PC-9 (cell line): Measurements from ENCODE around the gene XYLB. TPM values are rescaled to one million over a fixed set of nuclear protein-coding genes. Genes with fewer than 3 reads are reported as not detected.

Experiments used
- BruUV-seq: library from RNA; stranded (reverse); fragments of 400-500 nt; replicated peaks from 2 replicates; lab custom pipeline; 2021; lab: Mats Ljungman, UMichigan
- CTCF ChIA-PET: fragments of 300-600 bp; sonication (Branson Sonifier 250); formaldehyde crosslinking; loops from one replicate; lab custom pipeline; 2022; ENCODE audit warnings: antibody characterized with exemption; lab: Charles Lee
- POLR2A ChIA-PET: fragments of 300-600 bp; sonication (Branson Sonifier 250); formaldehyde crosslinking; loops from one replicate; lab custom pipeline; 2022; ENCODE audit warnings: antibody characterized with exemption; ENCODE audit not compliant: unreplicated experiment; lab: Charles Lee
- DNase-seq, 2 experiments: peaks; one replicate each; pipeline versions ENCODE4 v3.0.0 to v3.0.0-alpha.2; 2015 to 2022; ENCODE audit warnings: mixed read lengths in 1 of 2
- H2AFZ ChIP-seq: fragments of 200-600 bp; sonication (generic); 2 replicates; pipeline ENCODE4 v1.8.1; 2017; ENCODE audit warnings: antibody characterized with exemption
- H3F3A ChIP-seq: fragments of 200-600 bp; sonication (generic); 2 replicates; pipeline ENCODE4 v1.8.1; 2017; ENCODE audit warnings: antibody characterized with exemption, mild to moderate bottlenecking, low read depth; ENCODE audit not compliant: insufficient read depth
- H3K27ac ChIP-seq: fragments of 200-600 bp; sonication (generic); 2 replicates; pipeline ENCODE4 v1.6.1; 2016; ENCODE audit warnings: mixed run types
- H3K27me3 ChIP-seq: fragments of 200-600 bp; sonication (generic); 2 replicates; pipeline ENCODE4 v1.6.1; 2016; ENCODE audit warnings: low read depth, mixed run types; ENCODE audit not compliant: insufficient read depth
- H3K36me3 ChIP-seq: fragments of 200-600 bp; sonication (generic); 2 replicates; pipeline ENCODE4 v1.6.1; 2016; ENCODE audit warnings: low read depth, mixed run types
- H3K4me1 ChIP-seq: fragments of 200-600 bp; sonication (generic); replicated peaks from 2 replicates; pipeline ENCODE4 v1.6.1; 2016; ENCODE audit warnings: mixed run types; ENCODE audit not compliant: insufficient read depth
- H3K4me2 ChIP-seq: fragments of 200-600 bp; sonication (generic); 2 replicates; pipeline ENCODE4 v1.6.1; 2017; ENCODE audit warnings: mixed run types
- H3K4me3 ChIP-seq: fragments of 200-600 bp; sonication (generic); 2 replicates; pipeline ENCODE4 v1.6.1; 2016; ENCODE audit warnings: mixed run types
- H3K79me2 ChIP-seq: fragments of 200-600 bp; sonication (generic); 2 replicates; pipeline ENCODE4 v1.6.1; 2017; ENCODE audit warnings: low read depth, mixed run types
- H3K9me2 ChIP-seq: fragments of 200-600 bp; sonication (generic); 2 replicates; pipeline ENCODE4 v1.8.1; 2017; ENCODE audit warnings: mild to moderate bottlenecking; ENCODE audit not compliant: insufficient read depth
- H3K9me3 ChIP-seq: fragments of 200-600 bp; sonication (generic); 2 replicates; pipeline ENCODE4 v1.8.1; 2016; ENCODE audit warnings: low read depth; ENCODE audit not compliant: insufficient read depth
- H4K20me1 ChIP-seq: fragments of 200-600 bp; sonication (generic); 2 replicates; pipeline ENCODE4 v1.8.1; 2017; ENCODE audit not compliant: insufficient read depth
- CTCF ChIP-seq: fragments of 200-600 bp; sonication (generic); conservative IDR thresholded peaks from 2 replicates; pipeline ENCODE4 v1.6.1; 2017; ENCODE audit warnings: mixed run types, antibody characterized with exemption, mild to moderate bottlenecking, moderate library complexity
- EZH2 ChIP-seq: fragments of 200-600 bp; sonication (generic); IDR thresholded peaks from 2 replicates; pipeline ENCODE4 v1.8.0; 2017; ENCODE audit warnings: antibody characterized with exemption, low read depth
- intact Hi-C: fragments of 100-400 bp; cut with micrococcal nuclease; formaldehyde crosslinking; loops from one replicate; pipeline ENCODE4 v1.10.0; 2022; ENCODE audit not compliant: unreplicated experiment
- total RNA-seq: library from RNA; stranded (reverse); gene quantifications from 2 replicates; pipeline ENCODE4 v1.2.3, GENCODE V29; 2021

XYLB gene
- total RNA-seq, 1 experiment from 2014 or later, result 2.4 TPM

- H2AFZ ChIP-seq, result no peak overlapping the region
- ChIA-PET CTCF (interaction anchor here (0.7 kb wide), 1 partner anchor 239 kb away, joined by 12 read pairs; no protein-coding TSS in a partner anchor), POLR2A (no interaction called here)
- no peaks in the 10 kb centered on the region for H3K9me2 ChIP-seq
- H3K4me2 ChIP-seq, result no peak overlapping the region
- no peaks in the 10 kb centered on the region for H3K36me3 ChIP-seq
- no peak overlapping the region for H3K27ac ChIP-seq
- H3K9me3 ChIP-seq, result no peaks in the 10 kb centered on the region
- intact Hi-C loops, result no loop called here
- TF ChIP-seq EZH2, result no peak
- no peak for TF ChIP-seq CTCF
- DNase-seq, result no peak
- no peaks in the 10 kb centered on the region for H3K79me2 ChIP-seq
- H3F3A ChIP-seq, result no peaks in the 10 kb centered on the region
- BruUV-seq, result no TSS peak
- H3K4me1 ChIP-seq, result no peaks in the 10 kb centered on the region
- H3K27me3 ChIP-seq, result no peaks in the 10 kb centered on the region
- H3K4me3 ChIP-seq, result no peak overlapping the region
- H4K20me1 ChIP-seq, result no peaks in the 10 kb centered on the region; the same call in 1 of the 2 replicates
Observed at GRCh38 chr3:38359038-38359437, 12.5 kb downstream of the XYLB start.

GRCh38 chr3:38360345-38360744 is 13.8 kb downstream of the XYLB start:
- Histone ChIP-seq H3K79me2 (no peaks in the 10 kb centered on the region), H3K4me3 (no peak overlapping the region), H3K4me2 (no peak overlapping the region), H3K27ac (no peak overlapping the region), H3K27me3 (no peaks in the 10 kb centered on the region), H3K36me3 (no peaks in the 10 kb centered on the region), H2AFZ (no peak overlapping the region), H4K20me1 (no peaks in the 10 kb centered on the region; the same call in 1 of the 2 replicates), H3F3A (no peaks in the 10 kb centered on the region), H3K9me2 (no peaks in the 10 kb centered on the region), H3K9me3 (no peaks in the 10 kb centered on the region), H3K4me1 (no peaks in the 10 kb centered on the region)
- CTCF ChIA-PET, result no interaction called here
- intact Hi-C loops, result no loop called here
- POLR2A ChIA-PET, result no interaction called here
- no peak for TF ChIP-seq CTCF
- TF ChIP-seq EZH2, result no peak
- BruUV-seq, result no TSS peak
- no peak for DNase-seq

GRCh38 chr3:38361496-38361895 is 14.9 kb downstream of the XYLB start:
- no peak for DNase-seq
- Histone ChIP-seq H4K20me1 (no peaks in the 10 kb centered on the region; the same call in 1 of the 2 replicates), H3K36me3 (no peaks in the 10 kb centered on the region), H3K27ac (no peak overlapping the region), H3K27me3 (no peaks in the 10 kb centered on the region), H3K4me3 (no peak overlapping the region), H3K9me2 (no peaks in the 10 kb centered on the region), H3K4me1 (no peaks in the 10 kb centered on the region), H3F3A (no peaks in the 10 kb centered on the region), H3K4me2 (no peak overlapping the region), H3K9me3 (no peaks in the 10 kb centered on the region), H2AFZ (no peak overlapping the region), H3K79me2 (no peaks in the 10 kb centered on the region)
- ChIA-PET CTCF (no interaction called here), POLR2A (no interaction called here)
- TF ChIP-seq EZH2, result no peak
- TF ChIP-seq CTCF, result no peak
- intact Hi-C loops, result no loop called here
- no TSS peak for BruUV-seq
